ENCODE results near the gene ANKRD13D.

- no peak for TF ChIP-seq CTCF (IDR thresholded peaks at IDR 0.05)
- no peak for TF ChIP-seq POLR2AphosphoS5 (IDR thresholded peaks at IDR 0.05)
Observed at GRCh38 chr11:67337257-67337656, 48.2 kb downstream of the ANKRD13D start.

Data from transverse colon (tissue), 4 donors.